NCI-H1092 (cell line): ENCODE data around the gene KLF15.

Source experiments
- DNase-seq: peaks from one replicate; lab custom pipeline; 2025; lab: John Stamatoyannopoulos, UW

The KLF15 gene

DNA sequence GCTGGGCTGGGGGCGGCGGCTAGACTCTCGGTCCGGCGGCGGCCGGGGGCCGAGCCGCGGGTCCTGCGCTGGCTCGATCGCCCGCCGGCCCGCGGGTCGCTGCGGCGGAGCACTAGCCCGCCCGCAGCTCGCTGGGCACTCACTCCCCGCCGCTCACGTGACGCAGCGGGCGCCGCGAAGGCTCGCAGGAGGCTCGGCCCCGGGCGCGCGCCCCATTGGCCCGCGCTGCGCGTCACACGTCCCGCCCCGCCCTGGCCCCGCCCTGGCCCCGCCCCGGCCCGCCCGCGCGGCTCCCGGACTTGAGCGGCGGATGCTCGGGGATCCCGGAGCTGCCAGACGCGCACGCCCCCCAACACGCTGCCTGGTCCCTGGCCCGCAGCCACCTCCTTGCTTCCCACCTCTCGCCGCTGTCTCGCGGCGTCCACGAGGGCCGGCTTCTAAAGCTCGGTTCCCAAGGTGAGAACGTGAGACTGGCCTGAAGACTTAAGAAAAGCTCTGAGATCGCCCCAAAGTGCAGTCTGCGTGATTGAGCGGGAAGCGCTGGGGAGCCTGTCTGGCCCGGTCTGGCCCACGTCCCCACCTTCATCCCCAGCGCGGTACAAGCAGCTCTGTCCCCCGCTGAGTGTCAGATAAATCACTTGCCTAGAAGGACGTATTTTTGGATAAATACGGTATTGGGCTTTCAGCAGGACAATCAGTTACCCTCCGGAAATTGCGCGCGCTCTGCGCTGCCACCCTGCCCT lies at the start of gene KLF15:
Gene KLF15 (minus strand): TSS at position 114 of the 743 bp plus-strand sequence. CDS start 4,486 bp downstream, outside the sequence.
- DNase-seq = peak; percentile 13

DNA sequence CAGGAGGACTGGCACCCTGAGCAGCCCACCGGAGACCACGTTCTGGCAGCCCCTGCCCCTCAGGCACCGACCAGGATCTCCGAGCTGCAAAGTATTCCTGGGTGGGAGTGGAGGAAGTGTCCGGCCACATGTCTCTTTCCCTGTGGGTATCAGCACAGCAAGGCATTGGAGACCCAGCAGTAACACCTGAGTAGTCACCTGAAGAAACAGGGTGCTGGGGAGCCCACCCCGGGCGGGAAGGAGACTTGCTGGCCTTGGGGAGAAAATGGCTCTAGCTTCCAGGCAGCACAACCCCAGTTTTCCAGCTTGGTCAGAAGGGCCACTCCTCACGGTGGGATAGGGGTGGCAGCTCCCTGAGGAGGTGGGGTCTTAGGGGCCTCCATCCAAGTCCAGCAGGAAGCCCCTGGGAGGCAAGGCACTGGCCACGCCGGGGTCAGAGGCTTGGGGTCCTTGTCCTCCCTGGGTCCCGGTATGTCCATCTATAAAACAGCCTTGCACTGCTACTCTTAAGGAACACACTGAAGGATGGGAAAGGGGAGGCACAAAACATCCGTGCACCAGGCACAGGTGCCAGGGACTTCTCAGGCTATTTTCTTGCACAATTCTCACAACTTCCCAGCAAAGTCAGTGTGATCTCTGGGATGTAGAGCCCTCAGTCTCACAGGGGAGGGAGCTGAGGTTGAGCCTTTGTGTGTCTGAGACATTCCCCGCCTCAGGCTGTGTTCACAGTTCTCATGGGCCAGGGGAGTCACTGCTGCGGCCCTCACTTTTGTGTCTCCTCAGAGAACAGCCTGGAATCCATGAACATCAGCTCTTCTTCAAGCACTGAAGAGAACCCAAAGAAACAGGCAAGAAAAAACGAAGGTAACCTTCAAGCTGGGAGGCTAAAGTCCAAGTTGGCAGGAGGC lies 49.4 kb upstream of the KLF15 start:
- DNase-seq = no peak

DNA sequence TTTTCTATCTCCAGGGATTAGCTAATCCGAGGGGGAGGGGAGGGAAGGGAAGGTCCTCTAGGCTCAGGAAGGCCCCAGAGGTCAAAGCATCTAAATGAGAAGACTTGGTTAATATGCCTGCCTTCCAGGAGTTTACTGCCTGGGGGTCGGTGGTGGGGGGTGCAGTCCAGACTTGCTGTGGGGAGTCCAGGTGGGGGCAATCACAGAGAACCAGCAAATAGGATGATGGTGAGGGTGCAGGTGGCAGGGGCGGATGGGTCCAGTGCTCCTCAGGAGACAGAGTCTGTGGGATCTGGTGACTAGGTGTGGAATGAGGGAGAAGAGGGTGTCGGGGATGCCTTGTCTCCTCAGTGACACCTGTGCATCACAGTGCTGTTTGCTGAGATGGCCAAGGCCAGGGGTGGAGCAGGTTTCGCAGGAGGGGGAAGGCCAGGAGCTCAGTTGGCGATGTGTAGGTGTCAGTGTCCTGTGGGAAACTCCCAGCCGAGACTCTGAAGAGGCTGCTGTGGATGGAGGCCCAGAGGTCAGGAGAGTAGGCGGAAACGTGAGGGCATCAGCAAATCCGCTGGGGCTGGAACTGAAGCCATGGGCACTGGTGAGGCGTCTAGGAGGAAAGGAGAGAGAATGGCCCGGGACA lies 45.6 kb upstream of the KLF15 start:
- DNase-seq = no peak

GRCh38 chr3:126402178-126402577 lies 45.0 kb upstream of the KLF15 start:
- no peak for DNase-seq

GRCh38 chr3:126401611-126402160 lies 44.5 kb upstream of the KLF15 start:
- no peak for DNase-seq

GRCh38 chr3:126399756-126400155 lies 42.5 kb upstream of the KLF15 start:
- DNase-seq = no peak

- DNase-seq = no peak
Measured at GRCh38 chr3:126399351-126399735, 42.1 kb upstream of the KLF15 start.

GRCh38 chr3:126398423-126399350 lies 41.5 kb upstream of the KLF15 start:
- DNase-seq = no peak

GRCh38 chr3:126397610-126398422 lies 40.6 kb upstream of the KLF15 start:
- no peak for DNase-seq

DNA sequence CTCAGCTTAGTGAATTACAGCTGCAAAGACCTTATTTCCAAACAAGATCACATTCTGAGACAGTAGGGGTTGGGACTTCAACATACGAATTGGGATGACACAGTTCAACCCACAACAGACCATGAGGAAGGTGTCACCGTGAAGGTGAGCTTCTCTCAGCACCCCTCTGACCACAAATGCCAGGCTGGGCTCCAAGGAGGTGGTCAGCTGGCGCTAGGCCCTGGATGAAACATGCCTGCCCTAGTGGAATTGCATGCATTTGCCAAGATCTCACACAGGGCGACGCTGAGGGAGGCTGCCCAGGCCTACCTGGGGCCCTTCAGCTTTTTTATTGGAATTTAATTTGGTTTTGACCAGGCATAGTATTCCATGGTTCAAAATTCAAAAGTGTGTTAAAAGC lies 39.3 kb upstream of the KLF15 start:
- DNase-seq = no peak

DNA sequence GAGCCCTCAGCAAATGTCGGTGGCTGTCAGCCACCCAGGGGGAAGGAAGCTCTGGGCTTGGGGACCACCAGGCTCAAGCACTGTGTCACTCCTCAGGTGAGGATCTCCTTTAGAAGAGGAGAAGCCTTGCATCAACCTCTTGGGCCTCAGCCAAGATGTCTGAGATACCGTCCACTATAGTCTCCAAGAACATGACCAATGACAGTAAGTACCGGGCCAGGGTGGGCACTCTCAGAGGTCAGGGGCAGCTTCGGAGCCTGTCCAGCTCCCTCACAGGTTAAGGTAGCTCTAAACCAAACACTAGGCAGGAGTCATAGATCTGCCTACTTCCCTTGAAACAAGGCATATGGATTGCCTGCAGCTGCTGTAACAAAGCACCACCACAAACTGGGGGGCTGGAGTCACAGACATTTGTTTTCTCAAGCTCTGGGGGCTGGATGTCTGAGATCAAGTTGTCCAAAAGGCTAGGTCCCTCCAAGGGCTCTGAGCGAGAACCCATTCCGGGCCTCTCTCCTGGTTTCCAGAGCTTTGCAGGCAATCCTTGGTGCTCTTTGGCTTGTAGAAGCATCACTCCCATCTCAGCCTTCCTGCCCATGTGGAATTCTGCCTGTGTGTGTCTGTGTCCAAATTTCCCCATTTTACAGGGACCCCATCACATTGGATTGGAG lies 38.8 kb upstream of the KLF15 start:
- DNase-seq = no peak

DNA sequence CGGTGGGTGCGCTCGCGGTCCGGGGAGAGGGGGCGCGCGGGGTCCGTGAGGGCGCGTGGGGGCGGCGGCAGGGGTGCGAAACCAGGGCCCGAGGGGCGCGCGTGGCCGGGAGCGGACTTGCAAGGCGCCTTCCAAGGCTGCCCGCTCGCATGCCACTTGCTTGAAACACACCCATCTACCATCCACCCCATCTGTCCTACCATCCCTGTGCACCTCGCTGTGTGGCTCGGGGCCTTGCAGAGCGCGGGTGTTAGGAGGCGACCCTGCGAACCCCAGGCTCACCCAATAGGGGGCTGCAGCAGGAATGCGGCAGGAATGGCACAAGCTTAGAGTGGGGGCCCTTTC lies 37.7 kb upstream of the KLF15 start:
- DNase-seq = no peak

- DNase-seq = peak; percentile 79
Measured at GRCh38 chr3:126394179-126394976, 37.2 kb upstream of the KLF15 start, which contains the start of gene CFAP100. Gene CFAP100 (plus strand): TSS chr3:126394909. CDS start chr3:126396001, 1,092 bp downstream.

DNA sequence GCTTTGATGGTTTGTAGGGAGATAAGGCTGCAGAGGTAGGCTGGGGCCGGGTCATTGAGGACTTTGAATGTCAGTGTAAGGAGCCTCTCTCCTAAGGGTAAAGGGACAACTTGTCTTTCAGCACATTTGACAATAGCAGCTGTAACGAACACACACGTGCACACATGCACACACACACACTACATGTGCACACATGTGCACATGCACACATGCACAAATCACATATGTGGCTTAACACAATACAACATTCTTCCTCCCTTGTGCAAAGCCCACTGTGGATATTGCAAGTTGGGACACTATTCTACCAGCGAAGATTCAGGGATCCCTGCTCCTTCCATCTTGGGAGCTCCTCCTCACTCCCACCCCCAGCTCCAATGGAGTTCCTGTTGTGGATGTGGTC lies 36.4 kb upstream of the KLF15 start:
- DNase-seq = no peak

DNA sequence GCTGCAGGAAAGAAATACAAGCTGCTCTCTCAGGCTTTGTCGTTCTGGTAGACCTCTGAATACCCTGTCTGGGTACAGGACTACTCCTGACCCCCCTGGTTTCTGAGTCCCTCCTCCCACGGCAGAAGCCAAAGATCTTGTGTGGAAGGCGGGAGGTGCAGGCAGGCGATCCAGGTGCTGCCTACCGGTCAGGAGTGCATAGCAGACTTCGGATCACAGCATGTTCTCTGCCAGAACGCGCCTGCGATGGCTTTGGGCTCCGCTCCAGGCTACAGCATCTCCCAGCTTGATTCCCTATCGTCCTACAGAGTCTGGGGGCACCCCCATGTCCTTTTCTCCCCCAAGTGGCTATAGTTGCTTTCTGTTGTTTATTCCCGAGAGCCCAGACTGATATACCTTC lies 35.0 kb upstream of the KLF15 start:
- no peak for DNase-seq

DNA sequence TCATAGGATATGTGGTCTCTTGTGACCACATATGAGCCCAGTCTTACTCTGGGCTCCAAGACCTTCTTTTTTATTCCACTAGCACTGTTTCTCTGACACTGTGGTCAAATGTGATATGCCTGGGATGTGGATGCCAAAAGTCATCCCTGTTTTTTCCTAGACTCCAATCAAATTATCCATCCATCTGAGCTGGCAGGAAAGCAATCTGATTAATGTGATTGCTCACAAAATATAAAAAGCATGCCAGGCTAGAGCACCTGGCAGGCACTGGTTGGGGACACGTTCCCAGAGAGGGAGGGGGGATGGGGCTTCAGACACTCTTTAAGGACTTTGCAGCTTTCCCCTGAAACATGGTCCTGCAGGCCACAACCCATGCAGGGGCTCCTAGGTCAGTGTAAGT lies 34.4 kb upstream of the KLF15 start:
- no peak for DNase-seq

- no peak for DNase-seq
Measured at GRCh38 chr3:126390751-126391150, 33.5 kb upstream of the KLF15 start.

DNA sequence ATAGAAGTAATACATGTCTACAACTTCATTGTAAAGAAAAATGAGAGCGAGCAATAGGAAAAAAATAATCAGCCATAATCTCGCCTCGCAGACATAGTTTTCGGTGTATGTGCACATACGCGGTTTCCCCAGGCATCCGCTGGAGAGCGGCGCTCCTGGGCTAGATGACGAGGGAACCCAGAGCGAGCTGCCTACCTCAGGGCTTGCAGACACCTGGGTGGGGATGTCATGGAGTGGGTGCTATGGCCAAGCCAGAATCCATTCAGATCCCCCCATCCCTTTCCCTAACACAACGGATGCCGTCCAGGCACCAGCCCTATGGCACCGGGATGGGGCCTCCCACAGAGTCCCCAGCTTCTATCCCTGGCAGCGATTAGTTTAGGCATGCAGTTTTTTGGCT lies 33.0 kb upstream of the KLF15 start:
- DNase-seq = no peak

DNA sequence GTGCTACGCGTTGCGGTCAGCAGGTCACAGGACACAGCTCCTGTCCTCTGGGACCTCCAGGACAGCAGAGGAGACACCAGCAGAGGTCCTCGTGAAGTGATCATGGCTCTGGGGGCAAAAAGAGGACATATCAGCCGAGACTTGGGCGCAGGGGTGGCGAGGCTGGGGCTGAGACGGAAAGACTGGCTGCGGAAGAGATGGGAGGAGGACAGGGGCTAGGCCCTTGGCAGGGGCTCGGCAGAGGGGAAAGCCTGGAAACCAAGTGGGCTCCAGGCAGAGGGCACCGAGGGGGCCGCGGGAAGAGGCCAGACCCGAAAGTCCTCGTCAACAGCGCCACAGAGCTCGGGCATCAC lies 32.6 kb upstream of the KLF15 start:
- DNase-seq = no peak
